PC-3 (cell line): ENCODE measurements around the gene HTT-AS.

Source experiments
- CTCF ChIP-seq: fragments of 300-600 bp; sonication (generic); conservative IDR thresholded peaks from 2 replicates; pipeline ENCODE4 v1.5.1; 2017; ENCODE audit warnings: antibody characterized with exemption, low read depth, mild to moderate bottlenecking, low read length
- EZH2 ChIP-seq: fragments of 300-600 bp; sonication (generic); IDR thresholded peaks from one replicate; pipeline ENCODE4 v1.6.1; 2017; ENCODE audit warnings: antibody characterized with exemption, mild to moderate bottlenecking, low read length; ENCODE audit not compliant: unreplicated experiment
- EZH2phosphoT487 ChIP-seq: fragments of 300-600 bp; sonication (generic); IDR thresholded peaks from 2 replicates; pipeline ENCODE4 v1.6.1; 2018; ENCODE audit warnings: mild to moderate bottlenecking, antibody characterized with exemption, low read length, borderline replicate concordance

- TF ChIP-seq CTCF: no peak
- no peak for TF ChIP-seq EZH2phosphoT487
- no peak for TF ChIP-seq EZH2
Measured at GRCh38 chr4:3098346-3098745, 24.0 kb upstream of the HTT-AS start.
